OCI-LY1 (cell line): ENCODE data around the gene HMCN2.

Source experiments
- H2AFZ ChIP-seq: fragments of 200-600 bp; sonication (generic), shearing (Covaris generic); 2 replicates; pipeline ENCODE4 v1.6.0; 2014; ENCODE audit warnings: antibody characterized with exemption, mild to moderate bottlenecking, low read length
- H3F3A ChIP-seq: fragments of 200-600 bp; sonication (generic), shearing (Covaris generic); 2 replicates; pipeline ENCODE4 v1.6.0; 2014; ENCODE audit warnings: mild to moderate bottlenecking, antibody characterized with exemption, low read length, moderate library complexity; ENCODE audit not compliant: insufficient read depth
- H3K27ac ChIP-seq: fragments of 200-600 bp; sonication (generic); 2 replicates; pipeline ENCODE4 v1.5.1; 2014; ENCODE audit warnings: low read length, mixed run types, mild to moderate bottlenecking, low read depth; ENCODE audit not compliant: poor library complexity, severe bottlenecking
- H3K27me3 ChIP-seq: fragments of 200-600 bp; sonication (generic); 2 replicates; pipeline ENCODE4 v1.6.0; 2014; ENCODE audit warnings: antibody characterized with exemption, mild to moderate bottlenecking, low read length, moderate library complexity; ENCODE audit not compliant: insufficient read depth
- H3K36me3 ChIP-seq: fragments of 200-600 bp; sonication (generic); 2 replicates; pipeline ENCODE4 v1.6.1; 2014; ENCODE audit warnings: mild to moderate bottlenecking, antibody characterized with exemption, low read length, moderate library complexity, mixed read lengths; ENCODE audit not compliant: insufficient read depth
- H3K4me1 ChIP-seq: fragments of 200-600 bp; sonication (generic); 2 replicates; pipeline ENCODE4 v1.5.1; 2014; ENCODE audit warnings: mild to moderate bottlenecking, low read length, moderate library complexity; ENCODE audit not compliant: insufficient read depth, severe bottlenecking
- H3K4me2 ChIP-seq: fragments of 200-600 bp; sonication (generic), shearing (Covaris generic); 2 replicates; pipeline ENCODE4 v1.6.1; 2014; ENCODE audit warnings: low read length
- H3K4me3 ChIP-seq: fragments of 200-600 bp; sonication (generic); 2 replicates; pipeline ENCODE4 v1.5.1; 2014; ENCODE audit warnings: low read length, low read depth, mild to moderate bottlenecking, mixed read lengths; ENCODE audit not compliant: poor library complexity, severe bottlenecking
- H3K79me2 ChIP-seq: fragments of 200-600 bp; shearing (Covaris generic); 2 replicates; pipeline ENCODE4 v1.6.1; 2016; ENCODE audit warnings: mixed run types, low read length, mixed read lengths; ENCODE audit not compliant: insufficient read depth
- H3K9ac ChIP-seq: fragments of 200-600 bp; sonication (generic), shearing (Covaris generic); 2 replicates; pipeline ENCODE4 v1.6.1; 2014; ENCODE audit warnings: mild to moderate bottlenecking, low read length, mixed read lengths
- H3K9me2 ChIP-seq: fragments of 200-600 bp; sonication (generic), shearing (Covaris generic); 2 replicates; pipeline ENCODE4 v1.6.1; 2014; ENCODE audit warnings: low read depth, mild to moderate bottlenecking, low read length, mixed read lengths
- H3K9me3 ChIP-seq: fragments of 200-600 bp; shearing (Covaris generic); 2 replicates; pipeline ENCODE4 v1.6.1; 2014; ENCODE audit warnings: low read length, mixed read lengths
- H4K20me1 ChIP-seq: fragments of 200-600 bp; sonication (generic), shearing (Covaris generic); 2 replicates; pipeline ENCODE4 v1.6.0; 2016; ENCODE audit warnings: mild to moderate bottlenecking, low read length; ENCODE audit not compliant: insufficient read depth
- CTCF ChIP-seq: fragments of 200-600 bp; sonication (generic), shearing (Covaris generic); IDR thresholded peaks from 2 replicates; pipeline ENCODE4 v1.5.1; 2017; ENCODE audit warnings: mild to moderate bottlenecking, antibody characterized with exemption, low read length, moderate library complexity, mixed read lengths
- EZH2 ChIP-seq: fragments of 200-600 bp; sonication (generic), shearing (Covaris generic); IDR thresholded peaks from 2 replicates; pipeline ENCODE4 v1.8.0; 2017; ENCODE audit warnings: borderline replicate concordance, mixed run types, mild to moderate bottlenecking, antibody characterized with exemption, low read length, moderate library complexity, mixed read lengths

Gene HMCN2

GRCh38 chr9:130262771-130263170 is 2.8 kb upstream of the HMCN2 start:
- no peaks in the 10 kb centered on the region for H3K36me3 ChIP-seq

DNA sequence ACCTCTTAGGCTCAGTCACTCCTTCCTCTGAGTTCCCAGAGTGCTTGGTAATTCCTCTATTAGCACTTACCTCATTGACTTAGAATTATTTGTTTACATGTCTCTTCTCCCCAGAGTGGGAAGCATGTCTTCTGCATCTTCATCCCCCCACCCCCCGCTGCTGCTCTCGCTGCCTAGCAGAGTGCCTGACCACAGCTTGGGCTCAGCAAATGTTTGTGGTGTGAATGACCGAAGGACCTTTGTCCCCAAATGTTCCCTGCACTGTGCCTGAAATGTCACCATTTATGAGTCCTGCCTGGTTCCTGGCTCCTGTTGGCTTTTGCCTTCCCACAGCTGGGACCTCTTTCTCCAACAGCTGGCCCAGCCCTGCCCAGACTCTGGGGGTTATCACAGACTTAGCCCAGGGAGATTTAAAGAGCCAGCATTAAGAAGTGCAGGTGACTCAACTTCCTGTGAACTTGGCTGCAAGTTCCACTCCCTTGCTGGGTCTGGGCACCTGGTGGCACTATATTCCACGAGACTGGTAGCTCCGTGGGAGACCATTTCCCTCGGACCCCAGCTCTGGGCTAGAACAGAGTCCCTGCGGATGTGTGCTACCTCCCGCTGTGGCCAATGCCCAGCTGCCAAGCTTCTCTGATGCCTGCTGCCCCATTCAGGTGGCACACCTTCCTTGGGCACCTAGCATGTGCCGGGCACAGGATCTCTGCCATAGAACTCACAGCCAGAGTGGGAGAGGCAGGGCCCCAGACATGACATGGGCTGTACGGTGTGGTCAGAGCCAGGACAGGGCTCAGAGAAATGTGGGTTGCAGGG is 1.8 kb upstream of the HMCN2 start:
- no peaks in the 10 kb centered on the region for H3K4me1 ChIP-seq
- no peak overlapping the region for H2AFZ ChIP-seq
- H3K4me3 ChIP-seq, result no peak overlapping the region
- H3K4me2 ChIP-seq, result no peak overlapping the region
- no peak overlapping the region for H3K9ac ChIP-seq
- 0 out of 2 replicates have a peak, but pooled peaks cover 6% of the 10 kb centered on the region for H3K27me3 ChIP-seq
- no peaks in the 10 kb centered on the region for H4K20me1 ChIP-seq
- H3K79me2 ChIP-seq, result no peaks in the 10 kb centered on the region
- TF ChIP-seq EZH2, result no peak
- no peak for TF ChIP-seq CTCF
- H3F3A ChIP-seq, result no peaks in the 10 kb centered on the region
- no peaks in the 10 kb centered on the region for H3K9me2 ChIP-seq
- no peak overlapping the region for H3K27ac ChIP-seq
- no peaks in the 10 kb centered on the region for H3K36me3 ChIP-seq
- no peaks in the 10 kb centered on the region for H3K9me3 ChIP-seq

More at GRCh38 chr9:130262771-130263170, 2.8 kb upstream of the HMCN2 start:
- Histone ChIP-seq H4K20me1 (no peaks in the 10 kb centered on the region), H3K9ac (no peak overlapping the region), H3K4me1 (no peaks in the 10 kb centered on the region), H2AFZ (no peak overlapping the region), H3K27ac (no peak overlapping the region), H3K9me3 (no peaks in the 10 kb centered on the region), H3K79me2 (no peaks in the 10 kb centered on the region), H3K27me3 (0 out of 2 replicates have a peak, but pooled peaks cover 6% of the 10 kb centered on the region), H3K4me3 (no peak overlapping the region), H3K4me2 (no peak overlapping the region), H3F3A (no peaks in the 10 kb centered on the region), H3K9me2 (no peaks in the 10 kb centered on the region)
- TF ChIP-seq CTCF, result no peak
- TF ChIP-seq EZH2, result no peak

- H3K4me3 ChIP-seq, result no peak overlapping the region
- no peak overlapping the region for H2AFZ ChIP-seq
- H3K9ac ChIP-seq, result no peak overlapping the region
- H3K4me1 ChIP-seq, result no peaks in the 10 kb centered on the region
- no peaks in the 10 kb centered on the region for H3K9me3 ChIP-seq
- H3K27ac ChIP-seq, result no peak overlapping the region
- no peaks in the 10 kb centered on the region for H4K20me1 ChIP-seq
- 0 out of 2 replicates have a peak, but pooled peaks cover 6% of the 10 kb centered on the region for H3K27me3 ChIP-seq
- no peaks in the 10 kb centered on the region for H3K79me2 ChIP-seq
- no peak overlapping the region for H3K4me2 ChIP-seq
- no peaks in the 10 kb centered on the region for H3F3A ChIP-seq
- TF ChIP-seq EZH2 (no peak), CTCF (no peak)
- H3K9me2 ChIP-seq, result no peaks in the 10 kb centered on the region
- H3K36me3 ChIP-seq, result no peaks in the 10 kb centered on the region
These were observed 878 bp upstream of the HMCN2 start for GRCh38 chr9:130264414-130265350.
